Activated CD4-positive, alpha-beta T cell treated with anti-CD3 and anti-CD28 coated beads, Interleukin-2, Interleukin-4, amounts not matched to agents 100 ng/mL and 50 ng/mL, durations not matched to agents 16 hours and 8 hours (primary cell): ENCODE measurements around the gene LRIF1.
"Not testable (repeated sequence)": the region's sequence is repeated elsewhere in the genome, so short reads cannot be mapped to it uniquely, and the experiment has no call there.

ENCODE experiments used
- DNase-seq: peaks from one replicate; pipeline ENCODE4 v3.0.0-alpha.2; 2020; ENCODE audit warnings: low spot score

Gene LRIF1, protein sequence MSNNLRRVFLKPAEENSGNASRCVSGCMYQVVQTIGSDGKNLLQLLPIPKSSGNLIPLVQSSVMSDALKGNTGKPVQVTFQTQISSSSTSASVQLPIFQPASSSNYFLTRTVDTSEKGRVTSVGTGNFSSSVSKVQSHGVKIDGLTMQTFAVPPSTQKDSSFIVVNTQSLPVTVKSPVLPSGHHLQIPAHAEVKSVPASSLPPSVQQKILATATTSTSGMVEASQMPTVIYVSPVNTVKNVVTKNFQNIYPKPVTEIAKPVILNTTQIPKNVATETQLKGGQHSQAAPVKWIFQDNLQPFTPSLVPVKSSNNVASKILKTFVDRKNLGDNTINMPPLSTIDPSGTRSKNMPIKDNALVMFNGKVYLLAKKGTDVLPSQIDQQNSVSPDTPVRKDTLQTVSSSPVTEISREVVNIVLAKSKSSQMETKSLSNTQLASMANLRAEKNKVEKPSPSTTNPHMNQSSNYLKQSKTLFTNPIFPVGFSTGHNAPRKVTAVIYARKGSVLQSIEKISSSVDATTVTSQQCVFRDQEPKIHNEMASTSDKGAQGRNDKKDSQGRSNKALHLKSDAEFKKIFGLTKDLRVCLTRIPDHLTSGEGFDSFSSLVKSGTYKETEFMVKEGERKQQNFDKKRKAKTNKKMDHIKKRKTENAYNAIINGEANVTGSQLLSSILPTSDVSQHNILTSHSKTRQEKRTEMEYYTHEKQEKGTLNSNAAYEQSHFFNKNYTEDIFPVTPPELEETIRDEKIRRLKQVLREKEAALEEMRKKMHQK

DNA sequence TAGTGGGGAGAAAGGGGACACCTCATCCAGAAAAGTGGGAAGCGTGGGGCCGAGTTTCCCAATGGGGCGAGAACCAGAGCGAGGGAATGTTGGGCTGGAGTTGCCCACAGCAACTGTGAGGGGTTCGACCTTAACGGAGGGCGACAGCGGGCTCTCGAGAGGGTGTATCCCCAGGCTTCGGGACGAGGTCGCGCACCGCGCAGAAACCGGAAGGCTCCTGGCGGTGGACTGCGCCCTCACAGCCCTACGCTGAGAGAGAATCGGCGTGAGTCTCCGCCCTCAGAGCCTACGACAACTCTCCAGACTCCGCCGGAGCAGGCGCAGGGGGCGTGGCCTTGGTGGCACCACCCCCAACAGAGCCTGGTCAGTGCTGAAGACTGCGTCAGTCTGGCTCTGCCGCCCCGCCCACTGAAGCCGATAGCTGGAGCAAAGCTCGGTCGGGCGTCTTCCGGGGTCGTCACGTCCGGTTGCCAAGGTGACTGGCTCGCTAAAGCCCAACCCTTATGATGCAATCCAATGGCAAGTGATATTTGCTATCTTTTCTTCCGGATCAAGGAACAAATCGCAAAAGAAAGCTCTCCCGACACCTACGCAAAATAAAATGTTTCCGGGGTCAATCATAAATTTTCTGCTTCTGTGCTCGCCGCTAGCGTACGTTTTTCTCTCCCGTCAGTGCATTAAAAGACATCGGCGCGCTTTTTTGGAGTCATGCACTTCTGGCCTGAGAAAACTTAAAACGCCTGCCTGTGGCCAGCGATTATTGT, at the start of gene LRIF1:
Gene LRIF1 (minus strand): TSS at position 232 of the 764 bp plus-strand sequence. CDS start 234 bp downstream, outside the sequence.
- peak; percentile 99 for DNase-seq

DNA sequence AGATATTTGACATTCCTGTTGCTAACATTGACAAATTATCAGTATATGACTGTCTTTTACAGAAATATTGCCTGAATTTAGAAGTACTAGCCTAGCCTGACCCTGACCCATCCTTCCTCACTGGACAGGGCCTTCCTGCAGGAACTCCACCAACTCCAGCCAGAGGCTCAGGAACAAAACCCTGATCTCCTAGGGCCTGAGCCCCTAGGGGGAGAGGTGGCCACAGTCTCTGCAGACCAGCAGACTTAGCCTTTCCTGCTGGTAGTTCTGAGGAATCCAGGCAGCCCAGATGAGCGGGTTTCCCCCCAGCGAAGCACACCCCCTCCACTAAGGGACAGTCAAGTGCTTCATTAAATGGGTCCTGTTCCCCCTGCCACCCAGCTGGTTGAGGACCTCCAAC, 44.3 kb upstream of the LRIF1 start:
- DNase-seq: no peak

DNA sequence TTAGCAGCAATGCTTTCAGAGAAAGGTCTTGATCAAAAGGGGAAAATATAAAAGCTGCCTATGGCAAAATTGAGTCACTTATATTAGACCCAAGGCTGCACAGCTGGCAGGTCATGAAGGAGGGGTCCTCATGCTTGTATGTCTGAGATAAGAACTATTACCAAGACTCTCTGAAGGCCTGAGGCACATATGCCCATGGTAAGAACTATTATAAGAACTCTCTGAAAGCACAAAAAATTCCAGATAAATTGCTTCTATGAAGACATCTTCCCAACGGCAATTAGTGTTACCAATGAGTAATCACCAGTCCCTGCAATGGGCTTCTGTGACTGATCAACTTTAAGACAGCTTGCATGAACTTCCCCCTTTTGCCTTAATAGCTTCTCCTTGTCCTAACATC, 42.8 kb upstream of the LRIF1 start:
- no peak for DNase-seq

DNA sequence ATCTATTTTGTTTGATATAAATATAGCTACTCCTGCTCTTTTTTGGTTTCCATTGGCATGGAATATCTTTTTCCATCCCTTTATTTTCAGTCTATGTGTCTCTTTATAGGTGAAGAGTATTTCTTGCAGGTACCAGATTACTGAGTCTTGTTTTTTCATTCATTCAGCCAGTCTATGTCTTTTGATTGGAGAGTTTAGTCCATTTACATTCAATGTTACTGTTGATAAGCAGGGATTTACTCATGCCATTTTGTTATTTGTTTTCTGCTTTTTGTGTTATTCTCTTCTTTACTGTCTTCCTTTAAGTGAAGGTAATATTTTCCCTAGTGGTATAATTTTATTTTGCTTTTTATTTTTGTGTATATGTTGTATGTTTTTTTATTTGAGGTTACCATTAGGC, 35.9 kb upstream of the LRIF1 start:
- not testable (repeated sequence) for DNase-seq

DNA sequence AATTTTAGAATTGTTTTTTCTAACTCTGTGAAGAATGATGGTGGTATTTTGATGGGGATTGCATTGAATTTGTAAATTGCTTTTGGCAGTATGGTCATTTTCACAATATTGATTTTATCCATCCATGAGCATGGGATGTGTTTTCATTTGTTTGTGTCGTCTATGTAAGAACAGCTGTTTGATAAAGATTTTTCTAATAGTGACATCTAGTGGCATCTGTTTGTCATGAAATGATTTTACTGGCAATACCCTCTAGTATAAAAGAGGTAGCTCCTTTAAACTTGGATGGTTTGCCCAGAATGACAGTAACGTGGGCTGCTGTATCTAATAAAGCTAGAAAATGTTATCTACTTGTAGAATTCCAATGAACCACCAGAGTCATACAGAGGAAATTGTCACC, 28.6 kb upstream of the LRIF1 start:
- peak; percentile 46 for DNase-seq

DNA sequence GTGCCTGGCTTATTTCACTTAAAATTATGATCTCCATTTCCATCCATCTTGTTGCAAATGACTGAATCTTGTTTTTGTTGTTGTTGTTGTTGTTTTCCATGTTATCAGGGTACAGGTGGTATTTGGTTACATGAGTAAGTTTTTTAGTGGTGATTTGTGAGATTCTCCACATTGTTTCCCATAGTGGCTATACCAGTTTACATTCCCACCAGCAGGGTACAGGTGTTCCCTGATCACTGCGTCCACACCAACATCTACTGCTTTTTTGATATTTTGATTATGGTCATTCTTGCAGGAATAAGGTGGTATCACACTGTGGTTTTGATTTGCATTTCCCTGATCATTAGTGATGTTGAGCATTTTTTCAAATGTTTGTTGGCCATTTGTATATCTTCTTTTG, 27.6 kb upstream of the LRIF1 start:
- DNase-seq: not testable (repeated sequence)

DNA sequence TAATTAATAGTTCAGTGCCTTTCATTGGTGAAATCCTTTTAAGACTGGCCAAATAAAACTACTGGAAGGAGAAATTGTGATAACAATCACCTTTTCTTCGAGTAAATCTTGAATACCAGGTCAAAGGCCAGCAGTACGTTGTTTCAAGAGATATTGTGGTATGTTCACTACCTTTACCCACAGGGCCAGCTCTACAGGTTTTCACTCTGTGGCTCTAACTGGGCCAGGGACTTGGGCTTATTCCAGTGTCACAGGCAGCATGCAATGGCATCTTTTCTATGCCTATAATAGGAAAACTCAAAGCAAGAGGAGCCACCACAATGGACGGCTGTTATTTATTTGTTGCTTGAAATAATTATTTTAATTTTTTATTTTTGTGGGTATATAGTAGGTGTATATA, 26.8 kb upstream of the LRIF1 start:
- DNase-seq: no peak

DNA sequence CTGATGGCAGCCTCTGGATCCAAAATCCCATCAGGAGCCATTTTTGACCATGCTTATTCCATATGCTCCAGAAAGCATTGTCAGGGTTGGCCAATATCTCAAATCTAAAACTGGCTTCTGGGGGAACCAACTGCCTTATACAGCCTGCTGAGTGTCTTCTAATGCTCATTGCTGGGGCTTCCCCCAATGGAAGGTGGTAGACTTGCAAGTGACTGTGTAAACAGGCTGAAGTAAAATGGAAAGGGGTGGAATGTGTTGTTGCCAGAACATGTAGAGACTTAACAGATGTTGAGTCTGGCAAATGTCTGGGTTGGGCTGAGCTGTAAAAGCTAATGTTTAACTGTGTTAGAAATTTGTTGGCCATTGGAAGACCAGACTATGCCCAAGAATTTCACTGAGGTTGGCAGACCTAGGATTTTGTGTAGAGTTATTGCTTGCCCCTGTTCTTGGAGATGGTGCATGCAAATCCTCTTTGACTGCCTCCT, 22.7 kb upstream of the LRIF1 start:
- DNase-seq: no peak

DNA sequence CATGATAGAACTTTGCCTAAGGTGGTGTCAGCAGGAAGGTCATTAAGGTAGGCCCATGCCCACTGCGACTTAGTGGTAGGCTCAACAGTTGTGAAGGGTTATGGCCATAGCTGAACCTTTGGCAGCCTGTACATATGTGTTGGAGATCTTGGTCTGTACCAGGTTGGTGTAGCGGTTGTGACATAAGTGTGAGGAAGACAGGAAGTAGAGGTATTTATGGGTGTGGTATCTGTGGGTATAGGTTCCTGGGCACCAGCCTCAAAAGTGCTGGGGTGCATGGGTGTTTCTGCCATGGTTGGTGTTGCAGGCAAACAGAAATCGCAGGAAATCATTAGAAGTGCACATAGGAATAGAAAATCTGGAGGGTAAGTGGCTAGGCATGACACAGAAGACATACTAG, 18.6 kb upstream of the LRIF1 start:
- no peak for DNase-seq

DNA sequence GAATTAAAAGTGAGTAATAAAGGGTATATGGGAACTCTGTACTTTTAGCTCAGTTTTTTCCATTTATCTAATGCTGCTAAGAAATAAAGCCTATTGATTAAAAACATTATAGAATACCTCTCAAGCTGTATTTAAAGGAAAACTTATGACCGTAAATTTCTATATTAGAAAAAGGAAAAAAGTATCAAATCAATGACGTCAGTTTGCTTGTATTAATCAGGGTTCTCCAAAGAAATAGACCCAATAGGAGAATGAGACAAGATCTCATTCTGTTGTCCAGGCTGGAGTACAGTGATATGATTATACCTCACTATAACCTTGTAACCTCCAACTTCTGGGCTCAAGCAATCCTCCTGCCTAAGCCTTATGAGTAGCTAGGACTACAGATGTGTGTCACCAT, 15.4 kb upstream of the LRIF1 start:
- DNase-seq: no peak

DNA sequence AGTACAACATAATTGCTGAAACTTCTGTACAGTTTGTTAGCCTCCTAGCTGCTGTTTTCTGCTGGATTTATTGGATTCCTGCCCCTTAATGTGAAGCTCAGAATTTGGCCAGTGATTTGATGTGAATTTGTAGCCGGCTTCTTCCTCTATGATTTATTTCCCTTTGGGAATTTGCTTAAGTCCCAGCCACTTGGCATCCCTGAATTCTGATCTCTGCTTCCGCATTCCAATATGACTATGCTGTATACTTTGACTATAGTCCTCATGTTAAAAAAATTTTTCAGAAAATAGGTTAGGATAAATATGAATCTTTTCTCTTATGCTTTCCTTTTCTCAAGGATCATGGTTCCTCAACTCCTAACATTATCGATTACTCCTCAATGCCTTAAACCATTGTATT, 12.4 kb upstream of the LRIF1 start:
- no peak for DNase-seq

DNA sequence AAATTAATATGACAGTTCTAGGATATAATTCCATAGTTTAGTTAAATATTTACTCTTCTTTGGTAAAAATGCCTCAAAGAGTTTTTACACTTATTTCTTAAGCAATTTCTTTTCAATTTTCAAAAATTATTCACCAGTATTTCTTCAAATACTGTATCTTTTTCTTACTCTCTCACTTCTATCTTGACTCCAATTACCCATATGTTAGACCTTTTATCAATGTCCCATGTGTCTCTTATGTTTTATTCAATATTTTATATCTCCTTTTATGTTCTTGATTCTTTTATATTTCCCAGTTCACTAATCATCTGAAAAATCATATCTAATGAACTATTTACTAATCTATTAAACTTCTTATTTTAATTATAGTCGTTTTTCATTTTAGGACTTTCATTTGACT, 11.5 kb upstream of the LRIF1 start:
- DNase-seq: no peak

DNA sequence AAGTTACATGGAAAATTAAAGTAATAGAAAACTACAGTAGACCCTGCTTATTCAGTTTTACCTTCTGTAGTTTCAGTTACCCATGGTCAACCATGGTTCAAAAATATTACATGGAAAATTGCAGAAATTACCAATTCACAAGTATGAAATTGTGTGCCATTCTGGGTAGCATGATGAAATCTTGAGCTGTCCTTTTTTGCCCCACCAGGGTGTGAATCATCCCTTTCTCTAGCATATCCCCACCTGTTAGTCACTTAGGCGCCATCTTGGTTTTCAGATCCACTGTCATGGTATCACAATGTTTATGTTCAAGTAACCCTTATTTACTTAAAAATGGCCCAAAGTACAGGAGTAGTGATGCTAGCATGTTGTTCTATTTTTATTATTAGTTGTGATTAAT, 3.5 kb upstream of the LRIF1 start:
- DNase-seq: no peak

DNA sequence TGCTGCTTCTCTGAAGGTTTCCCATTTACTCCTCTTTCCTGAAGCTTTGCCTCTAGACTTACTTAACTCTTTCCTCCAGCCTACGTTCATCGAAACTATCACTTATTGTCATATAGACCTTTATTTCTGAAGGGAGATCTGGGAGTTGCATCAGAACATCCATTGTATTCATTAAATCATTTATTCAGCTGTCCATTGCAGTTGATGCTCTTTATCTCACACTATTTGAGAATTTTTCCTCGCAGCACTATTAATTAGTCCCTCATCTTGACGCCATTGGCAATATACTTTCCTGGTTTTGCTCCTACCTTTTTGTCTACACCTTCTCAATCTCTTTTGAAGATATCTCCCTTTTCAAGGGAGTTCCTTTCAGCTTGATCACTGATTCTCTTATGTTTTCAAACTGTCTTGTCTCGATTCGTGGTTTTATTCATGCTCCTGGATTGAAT, 757 bp upstream of the LRIF1 start:
- no peak for DNase-seq

DNA sequence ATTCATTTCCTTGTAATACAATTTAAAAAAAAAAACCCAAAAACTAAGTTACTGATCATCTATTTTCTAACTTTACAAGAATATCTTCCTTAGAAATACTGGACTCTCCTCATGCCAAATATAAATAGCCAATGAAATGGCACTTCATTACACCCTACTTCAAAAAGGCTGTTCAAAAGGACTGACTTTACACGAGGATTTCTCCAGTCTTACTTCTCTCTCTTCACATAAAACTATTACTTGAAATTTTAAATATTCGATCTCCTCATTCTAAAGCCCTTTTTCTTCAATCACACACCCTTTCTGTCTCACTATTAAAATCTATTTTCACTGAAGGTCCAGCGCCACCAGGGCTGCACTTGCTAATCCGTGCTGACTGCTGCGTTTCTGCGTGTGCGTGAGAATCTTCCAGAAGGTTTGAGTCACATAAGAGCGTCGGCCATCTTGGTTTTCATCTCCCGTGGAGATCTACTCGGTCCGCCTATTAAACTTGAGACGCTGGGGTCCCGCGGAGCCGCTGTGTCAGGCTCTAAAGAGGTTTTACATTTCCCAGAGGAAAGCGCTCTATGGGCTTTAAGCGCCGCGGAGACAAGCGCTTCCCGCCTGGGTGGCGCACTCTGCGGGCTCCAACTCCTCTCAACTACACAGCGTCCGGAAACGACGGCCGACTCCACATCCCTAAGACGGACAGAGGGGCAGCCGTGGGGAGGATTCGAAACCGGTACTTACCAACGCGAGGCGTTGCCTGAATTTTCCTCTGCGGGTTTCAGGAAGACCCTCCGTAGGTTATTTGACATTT, 631 bp downstream of the LRIF1 start:
- peak; percentile 54 for DNase-seq

DNA sequence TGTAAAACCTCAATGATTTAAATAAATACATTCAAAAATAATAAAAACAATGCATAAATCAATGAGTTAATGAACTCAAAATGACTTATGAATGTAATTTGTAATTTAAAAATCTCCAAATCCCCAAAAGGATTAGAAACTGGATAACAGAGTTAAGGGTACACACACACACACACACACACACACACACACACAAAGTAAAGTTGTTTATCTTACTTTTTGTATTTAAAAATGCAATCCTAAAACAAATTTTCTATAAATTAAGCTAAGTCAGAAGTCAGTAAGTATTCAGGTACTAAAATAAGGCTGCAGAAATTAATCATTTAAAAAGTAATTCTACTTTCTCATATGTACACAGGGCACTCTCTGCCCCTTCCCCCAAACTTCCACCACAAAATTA, 1.8 kb downstream of the LRIF1 start:
- no peak for DNase-seq

DNA sequence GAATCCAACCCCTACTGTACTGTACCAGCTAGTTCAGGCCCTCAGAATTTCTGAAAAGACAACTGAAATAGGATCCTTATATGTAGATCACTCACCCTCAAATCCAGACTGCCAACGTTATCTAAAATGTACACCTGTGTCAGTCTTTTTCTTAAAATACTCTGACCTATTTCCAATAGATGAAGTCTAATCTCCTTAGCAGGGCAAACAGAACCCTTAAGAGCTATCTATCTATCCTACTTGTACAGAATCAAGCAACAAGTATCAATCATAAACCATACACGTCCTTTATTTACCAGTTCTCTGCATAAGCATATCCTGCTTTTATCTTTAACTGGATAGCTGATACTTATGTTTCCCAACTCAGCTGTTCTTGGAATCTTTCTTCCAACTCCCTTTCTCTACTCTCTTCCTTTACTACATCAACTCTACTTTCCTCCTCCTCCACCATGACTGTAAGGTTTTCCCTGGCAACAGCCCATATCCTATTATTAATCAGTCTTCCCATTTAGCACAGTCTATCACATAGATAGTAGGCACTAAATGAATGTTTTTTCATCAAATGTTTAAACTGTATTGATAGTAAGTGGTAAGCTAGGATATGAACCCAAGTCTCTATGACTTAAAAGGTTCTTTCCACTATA, 2.8 kb downstream of the LRIF1 start:
- DNase-seq: no peak

DNA sequence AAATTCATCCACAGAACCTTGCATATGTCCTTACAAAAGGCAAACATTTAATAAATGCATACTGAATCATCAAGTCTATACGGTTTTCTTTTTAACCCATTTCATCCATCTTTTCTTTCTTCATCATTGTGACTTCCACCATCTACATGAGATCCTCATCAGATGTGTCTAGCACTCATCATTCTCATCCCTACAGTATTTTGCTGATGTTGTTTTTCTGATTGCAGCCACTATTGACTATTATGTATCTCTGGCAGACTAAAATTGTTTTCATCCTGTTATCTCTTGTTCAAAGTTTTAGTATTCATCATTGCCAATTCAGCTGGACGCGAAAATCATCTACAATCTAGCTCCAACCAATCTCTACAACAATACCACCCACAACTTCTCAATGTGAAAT, 5.9 kb downstream of the LRIF1 start:
- no peak for DNase-seq

DNA sequence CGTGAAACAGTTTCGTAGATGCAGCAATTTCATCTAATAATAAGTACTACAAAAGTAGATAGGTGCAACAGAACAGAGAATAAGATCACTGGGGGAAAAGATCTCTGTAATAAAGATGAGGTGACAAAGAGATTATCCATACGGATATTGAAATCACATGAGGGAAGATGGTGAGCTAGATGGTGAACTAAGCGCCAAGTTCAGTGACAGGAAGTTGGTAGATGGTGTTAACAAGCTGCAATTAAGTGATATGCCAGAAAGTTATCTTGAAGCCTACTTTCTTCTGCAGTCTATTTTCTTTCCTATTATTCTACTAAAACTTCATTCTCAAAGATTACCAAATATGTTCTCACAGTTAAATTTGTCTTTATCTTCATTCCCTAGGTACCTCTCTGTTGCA, 7.1 kb downstream of the LRIF1 start:
- DNase-seq: no peak

DNA sequence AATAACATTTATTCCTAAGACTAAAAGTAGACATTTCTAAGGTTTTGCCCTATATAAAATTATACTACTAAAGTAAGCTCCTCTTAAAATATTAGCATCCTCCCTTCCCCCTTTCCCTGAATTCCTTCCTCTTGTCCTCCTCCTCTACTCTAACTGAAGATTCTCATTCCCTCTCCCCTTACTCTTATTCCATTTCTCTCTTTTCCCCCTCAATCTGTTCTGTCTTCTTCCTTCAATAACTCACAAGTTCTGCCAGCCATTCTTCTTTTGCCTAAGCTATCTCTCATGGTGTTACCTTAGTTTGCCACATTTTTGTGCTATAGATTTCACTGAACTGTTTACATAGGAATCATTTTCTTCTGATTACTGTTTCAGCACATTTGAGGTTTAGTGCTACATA, 10.7 kb downstream of the LRIF1 start:
- DNase-seq: no peak

DNA sequence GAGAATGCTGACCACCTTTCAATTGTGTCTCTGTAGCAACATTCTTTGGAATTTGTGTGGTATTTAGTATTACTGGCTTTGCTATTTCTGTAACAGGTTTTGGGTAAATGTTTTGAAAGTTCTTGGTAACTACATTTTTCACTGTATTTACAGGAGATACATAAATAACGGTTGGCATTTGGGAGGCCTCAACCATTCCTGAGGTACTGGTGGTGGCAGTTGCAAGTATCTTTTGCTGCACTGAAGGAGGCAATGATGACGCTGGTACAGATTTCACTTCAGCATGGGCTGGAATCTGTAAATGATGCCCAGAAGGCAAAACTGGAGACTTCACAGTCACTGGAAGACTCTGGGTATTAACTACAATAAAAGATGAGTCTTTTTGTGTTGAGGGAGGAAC, 11.7 kb downstream of the LRIF1 start:
- no peak for DNase-seq
